GM19238 (cell line): ENCODE measurements around the gene HOXA9.

Experiments used
- DNase-seq: peaks from one replicate; pipeline ENCODE4 v3.0.0; 2011; ENCODE audit warnings: low spot score; ENCODE audit not compliant: insufficient read length

Gene HOXA9

DNA sequence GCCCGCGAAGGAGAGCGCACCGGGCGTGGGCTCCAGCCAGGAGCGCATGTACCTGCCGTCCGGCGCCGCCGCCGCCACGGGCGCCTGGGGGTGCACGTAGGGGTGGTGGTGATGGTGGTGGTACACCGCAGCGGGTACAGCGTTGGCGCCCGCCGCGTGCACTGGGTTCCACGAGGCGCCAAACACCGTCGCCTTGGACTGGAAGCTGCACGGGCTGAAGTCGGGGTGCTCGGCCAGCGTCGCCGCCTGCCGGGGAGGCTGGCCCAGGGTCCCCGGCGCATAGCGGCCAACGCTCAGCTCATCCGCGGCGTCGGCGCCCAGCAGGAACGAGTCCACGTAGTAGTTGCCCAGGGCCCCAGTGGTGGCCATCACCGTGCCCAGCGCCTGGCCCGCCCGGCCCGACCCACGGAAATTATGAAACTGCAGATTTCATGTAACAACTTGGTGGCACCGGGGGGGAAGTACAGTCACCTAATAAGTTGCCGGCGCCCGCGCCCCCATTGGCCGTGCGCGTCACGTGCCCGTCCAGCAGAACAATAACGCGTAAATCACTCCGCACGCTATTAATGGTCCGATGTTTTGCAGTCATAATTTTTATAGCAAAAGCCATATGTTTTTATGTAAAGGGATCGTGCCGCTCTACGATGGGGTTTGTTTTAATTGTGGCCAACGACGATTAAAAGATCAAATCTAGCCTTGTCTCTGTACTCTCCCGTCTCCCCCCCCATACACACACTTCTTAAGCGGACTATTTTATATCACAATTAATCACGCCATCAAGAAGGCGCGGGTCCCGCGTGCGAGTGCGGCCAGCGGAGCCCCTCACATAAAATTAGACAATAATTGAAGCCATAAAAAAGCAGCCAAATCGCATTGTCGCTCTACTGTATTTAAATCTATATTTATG lies at the start of gene HOXA9:
TSS of gene HOXA9 (minus strand) at position 449 of the 907 bp plus-strand sequence. CDS start at position 369, 80 bp downstream.
- no peak for DNase-seq

DNA sequence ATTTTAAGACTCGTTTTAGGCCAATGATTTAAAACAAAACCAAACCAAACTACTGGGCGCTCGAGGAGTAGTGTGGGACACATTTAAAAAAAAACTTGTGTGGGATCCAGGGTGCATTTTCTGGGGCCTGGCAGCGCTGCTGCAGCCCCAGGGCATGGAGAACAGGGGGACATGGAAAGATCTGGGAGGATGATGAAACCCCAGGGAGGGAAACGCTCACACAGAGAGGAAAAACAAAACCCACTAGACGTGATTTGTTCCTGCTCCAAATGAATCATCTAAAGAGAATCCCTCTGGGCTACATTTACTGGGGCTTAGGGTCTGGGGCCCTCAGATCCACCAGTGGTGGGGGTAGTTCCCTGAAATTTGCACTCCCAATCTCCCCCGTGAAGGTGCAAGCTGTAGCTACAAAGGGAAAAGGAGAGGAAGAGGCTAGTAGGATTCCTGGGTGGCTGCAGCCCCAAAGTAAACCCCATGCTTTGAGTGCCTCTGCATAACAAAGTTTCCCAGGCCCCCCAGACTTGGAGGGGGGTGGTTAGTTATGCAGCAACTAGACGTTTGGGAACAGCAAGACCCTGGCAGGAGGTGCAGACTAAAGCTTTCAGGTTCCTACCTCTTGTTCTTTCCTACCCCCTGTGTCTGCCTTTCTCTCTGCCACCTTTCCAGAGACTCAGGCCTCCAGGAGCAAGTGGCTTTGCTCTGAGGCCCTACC lies 49.1 kb upstream of the HOXA9 start:
- no peak for DNase-seq

DNA sequence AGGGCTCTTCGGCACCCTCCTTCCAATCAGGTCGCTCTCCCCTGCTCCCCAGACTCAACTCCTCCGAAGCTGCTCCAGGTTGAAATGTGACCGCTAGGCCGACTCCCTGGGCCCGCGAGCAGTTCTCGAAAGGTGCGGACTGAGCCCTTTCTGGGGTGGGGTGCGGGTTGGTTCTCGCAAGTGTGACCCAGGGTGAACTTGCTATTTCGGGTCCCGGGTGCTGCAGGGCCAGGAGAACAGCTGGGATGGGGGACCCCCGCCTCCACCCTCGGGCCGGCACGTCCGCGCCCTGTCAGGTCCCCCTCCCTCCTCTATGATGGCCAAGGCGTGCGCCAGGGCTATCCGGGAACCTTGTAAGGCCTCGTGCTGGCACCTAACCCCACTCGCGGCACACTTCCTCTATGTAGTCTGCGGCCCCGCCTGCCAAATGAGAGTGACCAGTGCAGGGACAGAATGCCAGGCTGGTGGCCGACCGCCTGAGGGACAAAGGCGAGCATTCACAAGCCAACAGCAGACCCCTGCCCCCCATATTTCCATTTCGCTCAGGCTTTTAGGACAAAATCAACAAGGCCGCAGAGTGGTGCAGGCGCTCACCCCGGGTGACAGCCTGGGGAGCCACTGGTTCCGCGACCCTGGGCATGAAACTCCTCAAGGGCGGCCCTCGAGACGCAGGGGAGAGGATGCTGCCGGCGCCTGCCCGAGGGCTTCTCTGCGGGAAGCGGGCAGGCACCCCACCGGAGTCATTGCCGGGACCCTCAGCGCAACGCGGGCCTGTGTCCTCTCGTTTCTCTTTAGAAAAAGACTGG lies 48.3 kb upstream of the HOXA9 start:
- DNase-seq, result no peak

DNA sequence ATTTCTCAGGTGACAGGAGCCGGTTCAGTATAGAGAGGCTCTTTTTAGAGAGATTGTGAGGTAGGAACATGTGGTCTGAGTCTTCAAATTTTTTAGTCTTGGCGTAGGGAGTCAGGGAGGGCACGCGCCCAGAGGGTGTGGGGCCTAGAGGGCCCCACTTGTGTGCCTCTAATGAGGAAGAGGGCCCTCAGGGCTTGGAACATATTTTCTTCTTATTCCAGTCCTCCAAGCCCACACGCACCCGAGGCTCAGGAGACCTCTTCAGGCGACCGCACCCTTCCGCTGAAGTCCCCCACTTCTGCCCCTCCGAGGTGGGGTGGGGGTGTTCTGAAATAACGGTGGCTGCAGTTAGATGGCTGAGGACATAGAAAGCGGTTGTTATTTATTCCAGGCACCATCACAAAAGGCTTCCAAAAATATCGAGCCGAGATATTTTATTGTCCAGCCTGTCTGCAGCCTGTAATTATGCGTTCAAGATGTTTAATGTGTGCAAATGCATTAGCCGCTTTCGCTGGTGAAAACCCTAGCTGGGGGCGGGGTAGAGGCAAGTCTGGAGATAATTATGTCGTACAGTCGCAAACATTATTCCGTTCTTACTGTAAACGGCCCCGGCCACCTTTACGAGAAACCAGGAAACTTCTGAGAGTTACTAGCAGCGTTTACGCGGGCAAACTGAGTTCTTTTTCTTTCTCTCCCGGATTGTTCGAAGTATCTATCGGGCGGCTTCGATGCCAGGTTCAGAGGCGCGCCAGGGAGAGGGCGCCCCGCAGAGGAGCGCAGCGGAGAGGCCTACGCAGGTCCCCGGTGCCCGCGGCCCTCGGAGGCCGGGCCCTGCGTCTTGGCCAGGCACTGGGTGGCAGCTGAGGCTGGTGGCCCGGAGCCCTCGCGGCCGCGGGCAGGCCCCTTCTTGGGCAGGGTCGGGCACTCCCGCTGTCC lies 47.4 kb upstream of the HOXA9 start:
- DNase-seq, result no peak

DNA sequence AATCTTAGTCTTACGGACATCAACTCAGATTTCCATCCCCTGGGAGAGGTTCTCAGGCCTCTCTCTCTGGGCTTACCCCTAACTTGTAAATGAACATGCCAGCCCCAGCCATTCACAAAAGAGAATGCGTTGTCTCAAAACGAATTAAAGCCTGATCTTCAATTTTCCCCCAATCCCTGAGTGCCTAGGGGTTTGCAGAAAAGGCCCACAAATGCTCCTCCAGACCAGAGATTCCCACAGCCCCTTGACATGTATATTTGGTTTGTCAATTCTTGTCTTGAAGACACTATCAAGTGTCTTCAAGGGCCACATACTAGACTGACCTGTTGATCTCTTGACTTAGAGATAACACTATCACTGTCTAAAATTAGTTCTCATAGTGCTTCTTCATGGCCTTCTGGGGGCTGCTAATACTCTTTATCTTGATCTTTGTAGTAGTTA lies 46.4 kb upstream of the HOXA9 start:
- DNase-seq, result no peak

DNA sequence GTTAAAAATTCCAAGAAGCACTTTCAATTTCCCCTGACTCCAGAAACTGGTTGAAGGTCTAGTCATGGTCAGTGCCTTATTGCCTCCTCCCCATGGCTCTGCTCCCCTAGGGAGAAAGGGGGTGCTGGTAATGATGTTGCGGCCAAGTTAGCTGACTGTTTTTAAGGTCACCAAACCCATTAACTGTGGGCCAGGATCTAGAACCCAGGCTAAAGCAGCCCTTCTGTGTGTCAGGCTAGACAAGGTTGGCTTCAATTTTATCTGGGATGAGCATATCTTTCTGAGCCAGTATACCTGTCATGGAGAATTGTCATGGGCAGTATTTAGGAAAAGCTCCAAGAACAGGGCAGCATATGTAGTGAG lies 45.7 kb upstream of the HOXA9 start:
- no peak for DNase-seq

DNA sequence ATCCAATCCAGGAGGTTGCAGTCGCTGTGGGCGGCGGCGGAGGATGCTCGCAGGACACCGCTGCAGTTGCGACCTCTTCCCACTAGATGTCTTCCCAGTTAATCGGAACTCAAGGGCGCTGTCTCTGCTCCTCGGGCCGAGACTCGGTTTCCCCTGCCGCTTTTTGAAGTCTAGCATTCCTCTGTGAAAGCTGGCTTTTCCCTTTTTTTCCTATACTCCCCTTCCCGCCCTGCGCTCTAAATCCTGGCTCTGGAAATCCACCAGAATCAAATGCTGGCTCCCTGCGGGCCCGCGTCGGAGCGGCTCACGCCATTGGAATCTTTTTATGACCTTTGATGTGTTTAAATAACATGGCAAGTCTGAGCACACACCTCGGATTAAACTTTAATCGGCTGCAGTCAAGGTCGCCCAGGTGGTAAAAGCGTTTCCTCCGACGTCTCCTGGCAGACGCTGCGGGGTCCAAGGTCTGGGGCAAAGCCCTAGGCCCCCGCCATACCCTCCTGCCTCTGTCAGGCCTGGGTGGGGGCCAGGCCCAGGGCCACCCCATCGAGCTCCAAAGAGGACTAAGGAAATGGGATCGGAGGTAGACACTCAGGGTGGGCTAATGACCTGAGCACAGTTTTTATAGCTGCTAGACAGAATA lies 45.2 kb upstream of the HOXA9 start:
- DNase-seq, result no peak

DNA sequence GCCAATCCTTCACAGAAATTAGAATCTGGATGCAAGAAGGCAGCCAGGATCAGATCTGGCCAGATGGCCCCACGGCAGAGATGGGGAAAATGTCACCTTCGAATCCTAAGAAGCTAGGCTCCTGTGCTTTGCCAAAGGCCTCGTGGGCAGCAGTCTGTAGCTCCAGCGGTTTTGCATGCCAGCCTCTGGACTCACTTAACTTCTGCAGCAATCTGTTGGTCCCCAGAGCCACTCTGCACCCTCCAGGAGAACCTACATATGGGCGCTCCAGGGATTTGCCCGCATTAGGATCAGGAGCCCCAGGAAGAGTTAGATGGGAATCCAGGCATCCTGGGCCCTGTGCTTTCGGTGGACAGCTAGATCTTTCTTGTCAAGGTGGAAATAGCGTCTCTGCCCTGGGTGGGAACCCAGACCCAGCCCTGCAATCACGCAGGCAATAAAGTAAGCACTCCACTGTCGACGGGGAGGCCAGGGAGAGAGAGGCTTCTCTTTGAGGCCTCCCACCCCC lies 44.6 kb upstream of the HOXA9 start:
- no peak for DNase-seq

DNA sequence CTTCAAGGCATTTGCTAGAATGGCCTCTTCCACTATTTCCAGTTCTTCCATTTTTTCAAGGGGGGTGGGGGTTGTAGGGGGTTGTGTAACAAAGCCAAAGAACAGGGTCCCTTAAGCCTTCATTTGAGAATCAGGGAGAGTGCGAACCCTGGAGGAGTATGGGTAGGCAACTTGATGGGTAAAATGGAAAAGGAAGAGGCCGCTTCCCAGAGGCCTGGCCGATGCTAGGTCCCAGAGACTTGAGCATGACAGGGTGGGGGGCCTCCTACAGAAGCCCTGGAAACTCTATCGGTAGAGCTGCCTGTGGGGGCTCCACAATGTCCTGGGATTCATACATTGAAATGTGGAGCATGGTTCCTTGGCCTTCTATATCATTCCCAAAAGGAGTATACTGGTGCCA lies 43.7 kb upstream of the HOXA9 start:
- DNase-seq, result no peak

DNA sequence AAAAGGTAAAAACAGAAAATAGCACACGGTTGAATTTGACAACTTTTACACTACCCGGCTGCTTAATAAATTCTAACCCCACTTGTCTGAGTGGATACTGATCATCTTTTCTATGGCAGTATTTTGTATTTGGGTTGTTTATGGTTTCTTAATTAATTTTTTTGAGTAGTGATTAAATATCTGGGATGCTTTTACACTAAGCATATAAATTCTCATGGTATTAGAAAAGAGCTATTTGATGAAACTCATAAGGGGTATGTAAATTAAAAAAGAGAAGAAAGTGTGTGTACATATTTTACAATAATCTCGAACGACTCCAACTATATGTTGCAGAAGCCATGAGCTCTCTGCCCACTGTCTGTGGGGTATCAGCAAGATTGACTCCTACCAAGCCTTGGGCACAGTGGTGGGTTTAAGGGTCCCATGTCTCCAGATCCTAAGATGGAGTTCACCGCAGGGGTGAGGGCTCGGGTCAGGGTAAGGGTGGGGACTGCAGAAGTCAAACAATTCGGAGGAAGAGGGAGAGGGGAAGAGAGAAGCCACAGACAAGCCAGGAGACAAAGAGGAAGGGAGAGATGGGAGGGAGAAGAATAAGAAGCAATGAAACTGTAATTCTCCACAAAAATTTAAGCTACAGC lies 42.1 kb upstream of the HOXA9 start:
- no peak for DNase-seq

DNA sequence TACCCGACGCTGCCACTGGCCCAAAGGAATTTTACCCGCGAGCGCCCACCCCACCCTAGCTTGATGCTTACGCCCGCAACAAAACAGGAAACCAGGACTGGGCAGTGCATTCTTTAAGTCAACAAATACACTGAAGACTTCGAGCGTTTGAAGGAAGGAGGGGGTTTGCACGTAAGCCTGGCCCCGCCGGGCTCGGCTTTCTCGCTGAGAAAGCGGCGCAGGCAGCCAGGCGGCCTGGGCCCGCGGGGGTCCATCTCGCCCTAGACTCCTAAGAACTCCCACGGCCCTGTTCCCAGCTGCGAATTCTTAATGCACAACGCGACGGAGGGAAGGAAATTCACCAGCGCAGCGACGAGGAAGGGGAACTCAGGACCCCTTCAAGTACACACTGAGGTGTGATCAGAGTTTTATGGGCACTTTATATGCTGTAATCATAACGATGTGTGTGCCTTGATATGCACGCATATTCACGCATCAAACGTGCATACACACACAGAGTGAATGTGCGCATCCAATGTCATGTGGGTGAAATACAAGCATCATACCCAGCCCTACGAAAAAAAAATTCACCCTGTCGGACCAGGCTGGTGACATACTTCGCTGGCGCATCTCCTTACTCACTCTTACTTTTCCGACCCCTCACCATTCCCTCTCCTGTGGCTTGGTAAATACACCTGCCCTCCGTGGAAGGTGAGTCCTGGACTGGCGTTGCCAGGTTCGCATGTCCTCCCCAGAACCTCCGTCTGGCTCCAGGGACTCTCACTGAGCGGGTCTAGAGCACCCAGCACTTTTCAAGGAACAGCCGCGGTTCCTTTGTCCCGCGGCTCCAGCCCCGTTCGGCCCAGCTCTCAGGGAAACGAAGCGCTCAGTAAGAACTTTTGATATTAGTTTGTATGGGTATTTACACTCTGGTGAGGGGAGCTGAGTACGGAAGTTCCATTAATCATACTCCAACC lies 40.3 kb upstream of the HOXA9 start:
- no peak for DNase-seq

DNA sequence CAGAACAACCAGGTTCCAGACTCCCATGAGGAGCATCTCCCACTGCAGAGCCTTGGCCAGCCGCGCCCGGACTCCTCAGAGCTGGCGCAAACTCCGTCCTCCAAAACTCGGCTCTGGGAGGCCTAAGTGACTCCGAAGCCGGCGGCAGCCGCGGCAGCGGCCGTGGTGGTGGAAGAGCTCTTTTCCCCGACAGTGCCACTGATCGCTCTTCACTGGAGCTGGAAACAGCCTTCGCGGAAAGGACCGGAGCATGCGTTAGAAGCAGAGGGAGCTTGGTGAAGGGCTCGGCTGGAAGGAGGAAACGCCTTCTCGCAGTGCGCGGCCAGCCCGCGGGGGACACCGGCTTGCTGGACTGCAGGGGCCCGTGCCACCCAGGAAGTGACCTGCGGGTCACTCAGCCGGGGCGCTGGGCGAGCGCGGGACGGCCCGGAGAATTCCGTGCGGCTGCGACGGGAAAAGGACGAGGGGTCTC lies 39.5 kb upstream of the HOXA9 start:
- no peak for DNase-seq

DNA sequence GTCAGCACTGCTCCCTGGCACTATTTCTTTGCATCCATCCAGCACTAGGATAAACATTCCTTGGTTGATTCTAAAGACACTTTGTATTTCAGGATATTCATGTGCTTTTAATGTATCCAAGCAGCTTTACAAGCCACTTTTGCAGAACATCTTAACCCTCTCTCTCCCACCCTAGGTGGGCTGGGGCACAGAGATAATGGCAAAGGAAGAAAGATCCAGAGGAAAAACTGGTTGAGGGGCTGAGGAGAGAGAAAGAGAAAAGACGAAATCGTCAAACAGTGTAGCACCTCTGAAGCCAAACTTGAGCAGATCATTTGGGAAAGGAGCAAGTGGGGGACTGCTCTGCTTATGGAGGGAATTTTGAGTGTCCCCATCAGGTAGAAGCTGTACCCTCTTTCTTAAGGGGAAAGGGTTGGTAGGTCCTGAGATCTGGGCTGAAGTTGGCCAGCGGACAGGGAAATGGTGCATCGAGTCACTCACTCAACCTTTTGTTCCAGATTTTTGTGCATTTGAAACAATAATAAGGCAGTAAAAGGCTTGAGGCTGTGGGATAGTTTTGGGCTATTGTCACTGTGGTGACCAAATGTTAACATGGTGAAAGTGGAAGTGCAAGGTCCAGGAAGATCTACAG lies 38.7 kb upstream of the HOXA9 start:
- DNase-seq, result no peak

DNA sequence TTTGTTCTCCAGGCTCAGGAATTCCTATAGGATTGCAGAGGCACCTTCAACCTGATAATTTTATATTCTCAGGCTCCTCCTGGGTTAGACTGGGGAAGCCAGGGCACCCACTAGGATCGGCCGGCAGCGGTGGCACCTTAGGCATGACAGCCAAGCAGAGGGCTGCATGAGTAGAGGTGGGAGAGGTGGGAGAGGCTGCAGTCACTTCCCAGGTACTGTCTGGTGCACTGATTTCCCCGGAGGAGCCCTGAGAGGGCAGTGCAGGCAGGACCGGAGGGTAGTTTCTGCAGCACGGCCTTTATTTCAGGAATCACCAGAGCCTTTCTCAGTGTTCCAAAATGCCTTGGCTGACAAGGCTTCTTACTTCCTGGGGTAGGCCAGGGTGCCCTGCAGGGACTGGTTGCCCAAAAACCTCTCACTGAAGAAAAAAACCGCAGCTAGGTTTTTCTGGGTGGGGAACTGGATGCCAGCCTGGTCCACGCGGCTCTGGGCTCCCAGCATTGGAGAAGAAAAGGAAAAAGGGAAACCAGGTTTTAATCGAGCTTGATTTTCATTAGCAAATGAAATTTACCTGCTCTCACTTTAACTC lies 38.1 kb upstream of the HOXA9 start:
- no peak for DNase-seq

DNA sequence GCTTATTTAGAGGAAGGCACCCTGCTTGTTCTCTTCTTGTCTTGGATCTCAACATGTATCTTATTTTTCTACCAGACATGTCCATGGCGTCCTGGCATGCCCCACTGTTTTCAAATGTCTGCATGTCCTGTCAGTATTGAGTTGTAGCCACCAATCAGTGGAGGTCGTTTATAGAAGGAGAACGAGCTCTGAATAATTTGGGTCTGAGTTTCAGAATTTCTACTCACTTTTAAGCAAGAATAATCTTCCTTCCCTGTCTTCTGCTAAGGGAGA lies 37.5 kb upstream of the HOXA9 start:
- DNase-seq, result no peak

DNA sequence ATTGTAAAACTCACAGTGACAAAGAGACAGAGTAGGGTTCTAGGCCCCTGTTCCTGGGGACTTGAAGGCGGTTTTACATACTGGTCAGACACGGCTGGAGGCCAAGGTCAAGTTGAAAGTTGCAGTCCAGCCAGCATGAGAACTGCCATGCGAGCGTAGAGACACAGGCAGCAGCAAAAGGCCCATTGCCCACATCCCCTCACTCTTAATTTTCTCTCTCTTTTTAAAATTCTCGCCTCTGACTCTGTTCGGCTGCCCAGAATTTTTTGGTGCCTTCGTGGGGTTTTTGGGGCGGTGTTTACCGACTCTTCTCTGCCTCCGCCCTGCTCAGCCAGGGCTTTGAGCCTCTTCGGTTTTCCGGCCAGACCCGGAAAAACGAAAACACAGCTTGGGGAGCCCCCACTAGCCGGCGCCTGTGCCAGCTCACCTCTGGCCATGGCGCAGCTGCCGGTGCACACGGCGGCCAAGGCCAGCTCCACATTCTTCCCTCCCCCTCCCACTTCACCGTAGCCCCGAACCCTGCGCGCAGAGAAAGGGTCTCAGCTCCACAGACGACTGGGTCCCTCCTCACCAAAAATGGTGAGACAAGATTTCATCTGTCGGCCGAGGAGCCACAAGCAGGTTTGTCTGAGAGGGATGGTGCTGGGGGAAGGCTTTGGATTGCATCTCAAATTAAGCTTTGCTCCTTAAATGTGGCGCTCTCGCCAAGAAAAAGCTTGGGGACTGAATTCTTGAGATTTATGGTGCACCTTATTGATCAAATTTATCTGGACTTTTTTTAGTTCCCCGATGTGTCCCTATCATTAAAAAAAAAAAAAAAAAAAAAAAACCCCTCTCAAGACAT lies 36.9 kb upstream of the HOXA9 start:
- no peak for DNase-seq

DNA sequence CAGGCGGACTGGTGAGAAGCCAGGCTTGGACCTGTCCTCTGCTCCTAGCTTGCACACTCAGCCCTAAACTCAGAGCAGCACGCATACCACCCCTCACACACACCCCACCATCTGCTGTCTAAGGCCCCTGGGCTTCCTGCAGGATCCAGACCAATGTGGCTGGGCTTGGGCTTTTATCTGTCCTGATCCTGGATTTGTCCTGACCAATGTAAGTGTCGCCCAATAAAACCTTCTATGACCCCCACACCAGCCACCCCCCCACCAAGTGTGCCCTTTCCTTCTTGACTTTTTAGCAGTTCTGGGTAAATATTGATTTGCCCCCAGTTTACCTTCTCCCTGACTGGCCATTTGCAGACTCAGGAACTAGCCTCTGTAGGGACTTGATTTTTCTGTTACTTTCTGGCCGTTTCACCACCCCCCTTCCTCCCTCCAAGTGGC lies 36.3 kb upstream of the HOXA9 start:
- no peak for DNase-seq
